IMR-90 (cell line): Measurements from ENCODE around the gene SNX21. TPM values are rescaled to one million over a fixed set of nuclear protein-coding genes. Genes with fewer than 3 reads are reported as not detected.

Source experiments
- ATAC-seq: fragments of 200-7000 bp; cut with Tn5 transposase; 2 replicates; pipeline ENCODE4 v1.9.1; 2020; ENCODE audit warnings: low read depth, mild to moderate bottlenecking, moderate library complexity
- BruUV-seq: library from RNA; stranded (reverse); fragments of 400-500 nt; replicated peaks from 2 replicates; lab custom pipeline; 2021; lab: Mats Ljungman, UMichigan
- CTCF ChIA-PET: fragments of 300-600 bp; formaldehyde crosslinking; extraction: SDS; loops from one replicate; lab custom pipeline; 2021; ENCODE audit warnings: antibody characterized with exemption; lab: Yijun Ruan, JAX
- POLR2A ChIA-PET: fragments of 300-600 bp; sonication (Branson Sonifier 250); formaldehyde crosslinking; loops from one replicate; lab custom pipeline; 2022; ENCODE audit warnings: antibody characterized with exemption; ENCODE audit not compliant: unreplicated experiment; lab: Charles Lee
- DNase-seq: peaks from one replicate; pipeline ENCODE4 v3.0.0; 2013
- H2AFZ ChIP-seq: replicated peaks from 2 replicates; pipeline ENCODE3; 2013; ENCODE audit warnings: low read length, mild to moderate bottlenecking; ENCODE audit not compliant: poor library complexity
- H2AK5ac ChIP-seq: 2 replicates; pipeline ENCODE4 v1.6.1; 2013; ENCODE audit warnings: low read depth, low read length, inconsistent platforms
- H2AK9ac ChIP-seq: replicated peaks from 2 replicates; pipeline ENCODE3; 2013; ENCODE audit warnings: mild to moderate bottlenecking, low read depth, low read length, moderate library complexity; ENCODE audit not compliant: poor library complexity
- H2BK120ac ChIP-seq: 2 replicates; pipeline ENCODE4 v1.6.1; 2013; ENCODE audit warnings: low read depth, low read length, inconsistent platforms
- H2BK15ac ChIP-seq: 3 replicates; pipeline ENCODE4 v1.6.1; 2013; ENCODE audit warnings: low read depth, low read length, inconsistent platforms
- H2BK20ac ChIP-seq: 2 replicates; pipeline ENCODE4 v1.6.1; 2013; ENCODE audit warnings: low read depth, mild to moderate bottlenecking, inconsistent platforms, low read length, moderate library complexity
- H2BK5ac ChIP-seq: 2 replicates; pipeline ENCODE4 v1.6.1; 2013; ENCODE audit warnings: mild to moderate bottlenecking, low read depth, low read length, inconsistent platforms; ENCODE audit not compliant: poor library complexity, severe bottlenecking
- H3K14ac ChIP-seq: replicated peaks from 2 replicates; pipeline ENCODE4 v1.6.1; 2013; ENCODE audit warnings: low read depth, low read length, inconsistent platforms
- H3K18ac ChIP-seq: 2 replicates; pipeline ENCODE4 v1.6.1; 2013; ENCODE audit warnings: low read depth, low read length, control low read depth
- H3K23ac ChIP-seq: 2 replicates; pipeline ENCODE4 v1.6.1; 2013; ENCODE audit warnings: low read depth, low read length, inconsistent platforms
- H3K27ac ChIP-seq: 2 replicates; pipeline ENCODE4 v1.5.1; 2013; ENCODE audit warnings: mild to moderate bottlenecking, control low read depth, low read length; ENCODE audit not compliant: insufficient read depth
- H3K27me3 ChIP-seq: 2 replicates; pipeline ENCODE4 v1.6.1; 2013; ENCODE audit warnings: low read length; ENCODE audit not compliant: control insufficient read depth, insufficient read depth
- H3K36me3 ChIP-seq: 2 replicates; pipeline ENCODE4 v1.6.1; 2013; ENCODE audit warnings: low read length, mixed read lengths; ENCODE audit not compliant: control insufficient read depth, insufficient read depth
- H3K4ac ChIP-seq: 2 replicates; pipeline ENCODE4 v1.6.1; 2013; ENCODE audit warnings: low read depth, low read length, inconsistent platforms
- H3K4me1 ChIP-seq: 2 replicates; pipeline ENCODE4 v1.6.1; 2013; ENCODE audit warnings: low read length, mixed read lengths; ENCODE audit not compliant: control insufficient read depth, insufficient read depth
- H3K4me2 ChIP-seq: 2 replicates; pipeline ENCODE4 v1.6.1; 2013; ENCODE audit warnings: low read depth, mild to moderate bottlenecking, control low read depth, low read length, moderate library complexity
- H3K4me3 ChIP-seq: 2 replicates; pipeline ENCODE4 v1.5.1; 2013; ENCODE audit warnings: low read depth, mild to moderate bottlenecking, control low read depth, low read length, moderate library complexity; ENCODE audit not compliant: insufficient read depth
- H3K56ac ChIP-seq: 2 replicates; pipeline ENCODE4 v1.6.1; 2013; ENCODE audit warnings: low read length, inconsistent platforms; ENCODE audit not compliant: insufficient read depth; ENCODE audit errors: extremely low read depth
- H3K79me1 ChIP-seq, 2 experiments: 2 replicates each; pipeline ENCODE4 v1.6.1; 2013; ENCODE audit warnings: low read length in 2 of 2, inconsistent platforms in 1 of 2, low read depth in 1 of 2
- H3K9ac ChIP-seq: 2 replicates; pipeline ENCODE4 v1.6.1; 2013; ENCODE audit warnings: low read depth, low read length, control low read depth
- H3K9me1 ChIP-seq: 2 replicates; pipeline ENCODE4 v1.6.1; 2013; ENCODE audit warnings: low read length, inconsistent platforms; ENCODE audit not compliant: insufficient read depth
- H3K9me3 ChIP-seq: 2 replicates; pipeline ENCODE4 v1.6.1; 2013; ENCODE audit warnings: low read length; ENCODE audit not compliant: control insufficient read depth, insufficient read depth
- H4K20me1 ChIP-seq: 2 replicates; pipeline ENCODE4 v1.6.1; 2013; ENCODE audit warnings: low read length, inconsistent platforms; ENCODE audit not compliant: insufficient read depth
- H4K5ac ChIP-seq: 2 replicates; pipeline ENCODE4 v1.6.1; 2013; ENCODE audit warnings: mild to moderate bottlenecking, low read depth, low read length, control low read depth
- H4K8ac ChIP-seq, 2 experiments: 2 replicates each; pipeline ENCODE4 v1.6.1; 2013; ENCODE audit warnings: low read depth in 2 of 2, low read length in 2 of 2, control low read depth in 1 of 2, inconsistent platforms in 1 of 2
- H4K91ac ChIP-seq: 2 replicates; pipeline ENCODE4 v1.6.1; 2013; ENCODE audit warnings: low read depth, low read length, inconsistent platforms; ENCODE audit not compliant: insufficient read depth
- CHD1 ChIP-seq: IDR thresholded peaks from 2 replicates; pipeline ENCODE4 v1.6.1; 2012; ENCODE audit warnings: low read depth, low read length, improper control_type of control experiment
- FOS ChIP-seq: fragments of 150-350 bp; IDR thresholded peaks from 2 replicates; pipeline ENCODE4 v1.6.1; 2016; ENCODE audit warnings: low read depth, low read length
- MAZ ChIP-seq: IDR thresholded peaks from 2 replicates; pipeline ENCODE4 v1.6.1; 2012; ENCODE audit warnings: low read depth, mild to moderate bottlenecking, low read length, improper control_type of control experiment, moderate library complexity, borderline replicate concordance
- RAD21 ChIP-seq: IDR thresholded peaks from 2 replicates; pipeline ENCODE4 v1.6.1; 2012; ENCODE audit warnings: low read length, improper control_type of control experiment
- SMC3 ChIP-seq: fragments of 150-350 bp; IDR thresholded peaks from 2 replicates; pipeline ENCODE4 v1.6.1; 2016; ENCODE audit warnings: low read depth, mild to moderate bottlenecking, antibody characterized with exemption, low read length, moderate library complexity
- WGBS, 2 experiments: methylation state at CpG; one replicate each; pipeline versions ENCODE4 v1.1.5 to v1.1.7; 2013; ENCODE audit warnings: missing lambda C conversion rate in 2 of 2; ENCODE audit not compliant: insufficient read length in 1 of 2; ENCODE audit errors: extremely low coverage in 2 of 2; 5-methylcytosine and 5-hydroxymethylcytosine counted together
- dilution Hi-C: fragments of 300-500 bp; cut with HindIII; formaldehyde crosslinking; loops from one replicate; pipeline ENCODE4 v1.14.3; 2018; ENCODE audit warnings: low sequenced_read_pairs; ENCODE audit not compliant: unreplicated experiment
- in situ Hi-C: fragments of 300-500 bp; cut with MboI; formaldehyde crosslinking; loops from 3 replicates; pipeline ENCODE4 v1.14.3; 2019; ENCODE audit warnings: low sequenced_read_pairs, inconsistent platforms, mixed read lengths
- intact Hi-C: fragments of 100-400 bp; cut with micrococcal nuclease; formaldehyde crosslinking; loops from 2 replicates; pipeline ENCODE4 v1.10.0; 2022
- polyA plus RNA-seq, 3 experiments: library from polyadenylated mRNA; depleted of rRNA; stranded (reverse); fragments of >200 nt; gene quantifications; 2 replicates each; pipeline ENCODE4 v1.2.3, GENCODE V29; 2012; ENCODE audit warnings: low replicate concordance in 1 of 3
- total RNA-seq: library from RNA; depleted of rRNA; stranded (reverse); fragments of >200 nt; gene quantifications from 2 replicates; pipeline ENCODE4 v1.2.3, GENCODE V29; 2012
- TF ChIP-seq, protein P1 (sequence below): fragments of 150-350 bp; IDR thresholded peaks from 2 replicates; pipeline ENCODE4 v1.6.1; 2016; ENCODE audit warnings: low read depth, mild to moderate bottlenecking, low read length, moderate library complexity, borderline replicate concordance

The SNX21 gene
- total and polyA plus RNA-seq, 2 of the 4 experiments (the other 2 are of a cell fraction), result 11.1 to 17.9 TPM

DNA sequence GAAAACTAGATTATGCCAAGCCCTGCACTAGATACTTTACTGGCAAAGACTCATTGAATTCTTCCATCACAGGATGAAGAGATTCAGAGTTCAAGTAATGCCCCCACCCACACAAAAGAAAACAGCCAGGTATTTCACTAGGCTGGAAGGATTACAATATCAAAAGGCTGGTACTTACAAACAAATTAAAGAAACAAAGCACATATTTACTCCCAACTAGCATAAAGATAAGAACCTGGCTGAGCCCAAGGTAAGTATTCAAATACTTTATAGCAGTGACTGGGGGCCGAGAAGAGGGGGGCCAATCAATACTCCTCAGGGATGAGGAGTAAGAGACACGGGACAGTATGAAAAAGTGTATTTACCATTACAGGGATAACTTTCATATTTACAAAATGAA, 19.9 kb downstream of the SNX21 start:
- WGBS, 2 experiments, result no CpG with 5 or more reads among the region's 2 CpGs
- ATAC-seq, result no peak
- dilution Hi-C loops, result no loop called here

More for the DNA sequence above, 19.9 kb downstream of the SNX21 start:
- no peak overlapping the region for H3K4ac ChIP-seq
- no peak overlapping the region for H2AK9ac ChIP-seq
- H2AFZ ChIP-seq, result no peak overlapping the region
- ChIA-PET CTCF (no interaction called here), POLR2A (no interaction called here)
- H4K91ac ChIP-seq, result no peak overlapping the region
- no peaks in the 10 kb centered on the region for H3K9me3 ChIP-seq
- no peak overlapping the region for H3K27ac ChIP-seq
- no peak overlapping the region for H2BK15ac ChIP-seq
- H3K23ac ChIP-seq, result no peak overlapping the region
- no peak overlapping the region for H3K56ac ChIP-seq
- peaks cover 21 to 61% of the 10 kb centered on the region in 2 experiments for H3K79me1 ChIP-seq
- H3K9ac ChIP-seq, result no peak overlapping the region
- H3K14ac ChIP-seq, result no peak overlapping the region
- TF ChIP-seq SMC3 (no peak), FOS (no peak), CHD1 (no peak), MAZ (no peak), RAD21 (no peak)
- TF ChIP-seq, protein P1, sequence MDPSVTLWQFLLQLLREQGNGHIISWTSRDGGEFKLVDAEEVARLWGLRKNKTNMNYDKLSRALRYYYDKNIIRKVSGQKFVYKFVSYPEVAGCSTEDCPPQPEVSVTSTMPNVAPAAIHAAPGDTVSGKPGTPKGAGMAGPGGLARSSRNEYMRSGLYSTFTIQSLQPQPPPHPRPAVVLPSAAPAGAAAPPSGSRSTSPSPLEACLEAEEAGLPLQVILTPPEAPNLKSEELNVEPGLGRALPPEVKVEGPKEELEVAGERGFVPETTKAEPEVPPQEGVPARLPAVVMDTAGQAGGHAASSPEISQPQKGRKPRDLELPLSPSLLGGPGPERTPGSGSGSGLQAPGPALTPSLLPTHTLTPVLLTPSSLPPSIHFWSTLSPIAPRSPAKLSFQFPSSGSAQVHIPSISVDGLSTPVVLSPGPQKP, result no peak
- no peak overlapping the region for H2BK120ac ChIP-seq
- H3K4me1 ChIP-seq, result peaks cover 6% of the 10 kb centered on the region; the same call in 1 of the 2 replicates
- H3K36me3 ChIP-seq, result peaks cover 19% of the 10 kb centered on the region
- H3K27me3 ChIP-seq, result no peaks in the 10 kb centered on the region
- peaks cover 14% of the 10 kb centered on the region for H3K9me1 ChIP-seq
- no peak overlapping the region for H4K8ac ChIP-seq
- H2AK5ac ChIP-seq, result no peak overlapping the region
- no TSS peak for BruUV-seq
- H3K4me3 ChIP-seq, result no peak overlapping the region
- H2BK20ac ChIP-seq, result no peak overlapping the region
- intact Hi-C loops (no loop called here), in situ Hi-C loops (no loop called here)
- no peak overlapping the region for H3K18ac ChIP-seq
- no peak overlapping the region for H4K5ac ChIP-seq
- no peak overlapping the region for H3K4me2 ChIP-seq
- no peak overlapping the region for H2BK5ac ChIP-seq
- peaks cover 5% of the 10 kb centered on the region; the same call in 1 of the 2 replicates for H4K20me1 ChIP-seq
- DNase-seq, result no peak
